Vagina (tissue), 2 donors: Measurements from ENCODE around the gene AKAP8L.

Experiments
- CTCF ChIP-seq, 3 experiments: fragments of 450-650 bp in 2 of 3; fragments of 200-600 bp in 1 of 3; sonication (generic) in 1 of 3; IDR thresholded peaks; one replicate each; pipeline ENCODE4 v1.5.1; 2017 to 2019; ENCODE audit warnings: antibody characterized with exemption in 3 of 3, mild to moderate bottlenecking in 2 of 3, moderate library complexity in 2 of 3
- POLR2A ChIP-seq, 2 donors: fragments of 450-650 bp; IDR thresholded peaks; one replicate each; pipeline ENCODE4 v1.6.1; 2017; ENCODE audit warnings: antibody characterized with exemption in 2 of 2, mild to moderate bottlenecking in 2 of 2, moderate library complexity in 2 of 2
- POLR2AphosphoS5 ChIP-seq, 2 donors: sonication (generic); formaldehyde crosslinking; IDR thresholded peaks; one replicate each; pipeline ENCODE4 v1.9.0; 2017; ENCODE audit warnings: antibody characterized with exemption in 2 of 2, mild to moderate bottlenecking in 2 of 2, low read depth in 1 of 2; ENCODE audit not compliant: insufficient read depth in 1 of 2

- TF ChIP-seq POLR2A (IDR thresholded peaks at IDR 0.05) (no peak), CTCF (IDR thresholded peaks at IDR 0.05) (no peak), POLR2AphosphoS5 (IDR thresholded peaks at IDR 0.05; ENCODE audit: insufficient read depth in 1 of 2, low read depth in 1 of 2) (peak in 1 of 2 donors; percentile 35)
These were observed 3.0 kb upstream of the AKAP8L start for GRCh38 chr19:15421721-15422260.
